ENCODE data around the gene ZBTB20. TPM values are rescaled to one million over a fixed set of nuclear protein-coding genes. Genes with fewer than 3 reads are reported as not detected.

The ZBTB20 gene
- total and polyA plus RNA-seq, 8 donors = 0.15 to 149 (median 38.5) TPM

- intact Hi-C loops (cut with DNase I; ENCODE audit: low total_unique reads) = no loop called here
- TF ChIP-seq POLR2A (IDR thresholded peaks at IDR 0.05) (no peak), POLR2AphosphoS5 (IDR thresholded peaks at IDR 0.05) (no peak), CTCF (IDR thresholded peaks at IDR 0.05) (no peak), EP300 (IDR thresholded peaks at IDR 0.05) (no peak)
- no peak for DNase-seq
- no peaks in the 10 kb centered on the region for H3K9me3 ChIP-seq
- H3K4me3 ChIP-seq = no peak overlapping the region
- H3K27me3 ChIP-seq = no peaks in the 10 kb centered on the region
- 90 to 100% (median 97%) methylated on average over 1 of the region's 1 CpG for WGBS, 5 donors
- peaks cover 0 to 13% (median 0%) of the 10 kb centered on the region in 4 donors for H3K4me1 ChIP-seq
- H3K36me3 ChIP-seq = peaks cover 0 to under 1% (median 0%) of the 10 kb centered on the region in 4 donors
- H3K27ac ChIP-seq = no peak overlapping the region
These were observed 452.8 kb downstream of the ZBTB20 start for GRCh38 chr3:114694251-114694650.

DNA sequence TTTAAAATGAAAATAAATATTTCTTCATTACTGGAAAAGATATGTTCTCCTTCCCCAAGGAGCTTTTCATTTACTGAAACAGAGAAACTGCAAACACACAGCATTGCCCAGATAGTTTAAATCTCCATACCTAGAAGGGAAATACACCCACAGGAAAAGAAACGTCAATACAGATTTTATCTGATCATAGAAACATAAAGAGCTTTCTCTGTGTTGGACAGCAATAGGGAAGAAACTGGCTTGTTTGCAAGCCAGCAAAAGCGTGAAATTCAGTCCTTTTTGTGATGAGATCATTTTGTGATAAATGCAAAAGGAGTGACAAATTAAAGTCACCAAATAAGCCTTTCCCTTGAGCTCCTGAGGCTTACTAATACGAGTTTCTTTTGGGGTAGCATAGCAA lies 455.2 kb downstream of the ZBTB20 start:
- no peak overlapping the region for H3K27ac ChIP-seq
- H3K27me3 ChIP-seq = no peaks in the 10 kb centered on the region
- intact Hi-C loops (cut with DNase I; ENCODE audit: low total_unique reads) = no loop called here
- DNase-seq = no peak
- no peak overlapping the region for H3K4me3 ChIP-seq
- WGBS, 5 donors = 53 to 63% (median 55%) methylated on average over 3 of the region's 3 CpGs
- H3K4me1 ChIP-seq = peaks cover 0 to 2% (median under 1%) of the 10 kb centered on the region in 4 donors
- peaks cover 0 to 6% (median 0%) of the 10 kb centered on the region in 4 donors for H3K36me3 ChIP-seq
- no peak for TF ChIP-seq CTCF (IDR thresholded peaks at IDR 0.05)
- no peaks in the 10 kb centered on the region for H3K9me3 ChIP-seq

DNA sequence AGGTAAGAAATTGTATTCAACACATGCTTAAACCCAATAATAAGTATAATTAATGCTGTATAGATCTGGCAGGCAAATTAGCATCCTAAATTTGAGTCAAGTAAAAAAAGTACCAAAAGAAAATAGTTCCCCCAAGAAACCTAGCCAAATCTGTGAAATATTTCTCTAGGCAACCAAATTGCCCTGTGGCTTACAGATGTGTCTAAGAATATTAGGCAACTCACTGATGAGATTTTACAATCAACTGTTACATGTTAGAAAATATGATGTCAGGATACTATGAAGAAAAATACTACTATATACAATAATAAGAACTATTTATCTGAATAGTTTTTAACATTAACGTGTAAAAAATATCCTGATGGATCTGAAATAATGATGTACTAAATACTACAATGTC lies 456.2 kb downstream of the ZBTB20 start:
- Histone ChIP-seq H3K27me3 (no peaks in the 10 kb centered on the region), H3K4me3 (no peak overlapping the region), H3K36me3 (peaks cover 0 to 6% (median 0%) of the 10 kb centered on the region in 4 donors), H3K4me1 (peaks cover 0 to 11% (median 10%) of the 10 kb centered on the region in 4 donors), H3K9me3 (no peaks in the 10 kb centered on the region), H3K27ac (no peak overlapping the region)
- intact Hi-C loops (cut with DNase I; ENCODE audit: low total_unique reads) = no loop called here
- WGBS, 5 donors = 93 to 100% (median 95%) methylated on average over 1 of the region's 1 CpG
- no peak for DNase-seq
- TF ChIP-seq POLR2A (IDR thresholded peaks at IDR 0.05) (no peak), POLR2AphosphoS5 (IDR thresholded peaks at IDR 0.05) (no peak), EP300 (IDR thresholded peaks at IDR 0.05) (no peak), CTCF (IDR thresholded peaks at IDR 0.05) (no peak)

DNA sequence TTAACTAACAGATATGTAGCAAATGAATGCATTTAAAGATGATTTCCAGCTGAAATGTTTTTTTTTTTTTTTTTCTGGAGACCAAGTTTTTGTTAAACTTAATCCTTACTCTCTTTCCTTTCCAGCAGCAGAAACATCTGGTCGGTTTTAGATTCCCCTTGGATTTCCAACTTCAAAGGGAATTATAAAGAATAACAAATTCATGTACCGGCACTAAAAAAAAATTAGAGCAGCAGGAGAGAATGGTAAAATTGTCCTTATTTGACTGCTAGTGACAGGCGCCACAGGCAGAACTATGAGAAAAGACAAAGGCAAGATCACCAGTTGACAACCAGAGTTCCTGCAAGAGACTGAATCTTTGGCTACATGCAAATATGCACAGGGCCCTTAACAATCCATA lies 459.9 kb downstream of the ZBTB20 start:
- no peaks in the 10 kb centered on the region for H3K27me3 ChIP-seq
- TF ChIP-seq EP300 (IDR thresholded peaks at IDR 0.05) (no peak), POLR2AphosphoS5 (IDR thresholded peaks at IDR 0.05) (no peak), CTCF (IDR thresholded peaks at IDR 0.05) (no peak), POLR2A (IDR thresholded peaks at IDR 0.05) (no peak)
- H3K9me3 ChIP-seq = no peaks in the 10 kb centered on the region
- WGBS, 5 donors = 77 to 83% (median 79%) methylated on average over 3 of the region's 3 CpGs
- DNase-seq = no peak
- H3K27ac ChIP-seq = peak overlapping the region in 1 of 5 donors; percentile 75
- intact Hi-C loops (cut with DNase I; ENCODE audit: low total_unique reads) = no loop called here
- peaks cover 0 to 35% (median 27%) of the 10 kb centered on the region in 4 donors for H3K4me1 ChIP-seq
- H3K36me3 ChIP-seq = peaks cover 0 to 6% (median 0%) of the 10 kb centered on the region in 4 donors
- no peak overlapping the region for H3K4me3 ChIP-seq

Data from stomach (tissue), 9 donors.